Right lobe of liver (tissue), 4 donors: Measurements from ENCODE around the gene DVL1.

Experiments
- POLR2A ChIP-seq: fragments of 450-650 bp; IDR thresholded peaks from one replicate; pipeline ENCODE4 v1.6.1; 2017; ENCODE audit warnings: antibody characterized with exemption, mild to moderate bottlenecking
- TF ChIP-seq, protein P1 (sequence below), 4 donors: fragments of 200-600 bp in 3 of 4; fragments of 450-650 bp in 1 of 4; IDR thresholded peaks; one replicate each; pipeline versions ENCODE4 v1.5.1 to v1.8.0; 2016 to 2022; ENCODE audit warnings: antibody characterized with exemption in 4 of 4, mild to moderate bottlenecking in 2 of 4
- donor health status: DM: no; HTN: no; CAD: no.
- donor health status: DM: no; HTN: no; CAD: no.
- donor health status: DM: no; HTN: yes; CAD: no.

DNA sequence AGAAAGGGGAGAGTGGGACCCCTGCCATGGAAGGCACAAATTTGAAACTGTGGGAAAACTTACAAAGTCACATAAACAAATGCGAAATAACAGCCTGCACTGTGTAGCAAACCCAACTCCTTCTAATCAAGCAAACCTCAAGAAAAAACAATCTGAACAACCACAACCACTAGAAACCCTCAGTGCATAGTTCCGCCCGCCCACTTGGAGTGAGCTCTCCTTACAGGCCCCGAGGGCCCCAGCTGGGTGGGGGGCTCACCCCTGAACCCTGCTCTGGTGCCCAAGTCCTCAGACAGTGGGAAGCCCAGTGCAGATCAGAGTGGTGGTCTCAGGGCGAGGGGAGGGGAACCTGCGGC lies 10.1 kb upstream of the DVL1 start:
- TF ChIP-seq, protein P1, sequence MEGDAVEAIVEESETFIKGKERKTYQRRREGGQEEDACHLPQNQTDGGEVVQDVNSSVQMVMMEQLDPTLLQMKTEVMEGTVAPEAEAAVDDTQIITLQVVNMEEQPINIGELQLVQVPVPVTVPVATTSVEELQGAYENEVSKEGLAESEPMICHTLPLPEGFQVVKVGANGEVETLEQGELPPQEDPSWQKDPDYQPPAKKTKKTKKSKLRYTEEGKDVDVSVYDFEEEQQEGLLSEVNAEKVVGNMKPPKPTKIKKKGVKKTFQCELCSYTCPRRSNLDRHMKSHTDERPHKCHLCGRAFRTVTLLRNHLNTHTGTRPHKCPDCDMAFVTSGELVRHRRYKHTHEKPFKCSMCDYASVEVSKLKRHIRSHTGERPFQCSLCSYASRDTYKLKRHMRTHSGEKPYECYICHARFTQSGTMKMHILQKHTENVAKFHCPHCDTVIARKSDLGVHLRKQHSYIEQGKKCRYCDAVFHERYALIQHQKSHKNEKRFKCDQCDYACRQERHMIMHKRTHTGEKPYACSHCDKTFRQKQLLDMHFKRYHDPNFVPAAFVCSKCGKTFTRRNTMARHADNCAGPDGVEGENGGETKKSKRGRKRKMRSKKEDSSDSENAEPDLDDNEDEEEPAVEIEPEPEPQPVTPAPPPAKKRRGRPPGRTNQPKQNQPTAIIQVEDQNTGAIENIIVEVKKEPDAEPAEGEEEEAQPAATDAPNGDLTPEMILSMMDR (IDR thresholded peaks at IDR 0.05): no peak
- no peak for TF ChIP-seq POLR2A
